Measurements from ENCODE around the gene ATF4.

- TF ChIP-seq CTCF (conservative IDR thresholded peaks at IDR 0.05; ENCODE audit: low read depth, low read length) (peak; percentile 23; the same call in 1 of the 2 replicates), EZH2phosphoT487 (IDR thresholded peaks at IDR 0.05; ENCODE audit: borderline replicate concordance, low read length) (no peak)
Measured at GRCh38 chr22:39529487-39529851, 9.1 kb downstream of the ATF4 start.
